ENCODE data around the gene PNP.

The PNP gene

DNA sequence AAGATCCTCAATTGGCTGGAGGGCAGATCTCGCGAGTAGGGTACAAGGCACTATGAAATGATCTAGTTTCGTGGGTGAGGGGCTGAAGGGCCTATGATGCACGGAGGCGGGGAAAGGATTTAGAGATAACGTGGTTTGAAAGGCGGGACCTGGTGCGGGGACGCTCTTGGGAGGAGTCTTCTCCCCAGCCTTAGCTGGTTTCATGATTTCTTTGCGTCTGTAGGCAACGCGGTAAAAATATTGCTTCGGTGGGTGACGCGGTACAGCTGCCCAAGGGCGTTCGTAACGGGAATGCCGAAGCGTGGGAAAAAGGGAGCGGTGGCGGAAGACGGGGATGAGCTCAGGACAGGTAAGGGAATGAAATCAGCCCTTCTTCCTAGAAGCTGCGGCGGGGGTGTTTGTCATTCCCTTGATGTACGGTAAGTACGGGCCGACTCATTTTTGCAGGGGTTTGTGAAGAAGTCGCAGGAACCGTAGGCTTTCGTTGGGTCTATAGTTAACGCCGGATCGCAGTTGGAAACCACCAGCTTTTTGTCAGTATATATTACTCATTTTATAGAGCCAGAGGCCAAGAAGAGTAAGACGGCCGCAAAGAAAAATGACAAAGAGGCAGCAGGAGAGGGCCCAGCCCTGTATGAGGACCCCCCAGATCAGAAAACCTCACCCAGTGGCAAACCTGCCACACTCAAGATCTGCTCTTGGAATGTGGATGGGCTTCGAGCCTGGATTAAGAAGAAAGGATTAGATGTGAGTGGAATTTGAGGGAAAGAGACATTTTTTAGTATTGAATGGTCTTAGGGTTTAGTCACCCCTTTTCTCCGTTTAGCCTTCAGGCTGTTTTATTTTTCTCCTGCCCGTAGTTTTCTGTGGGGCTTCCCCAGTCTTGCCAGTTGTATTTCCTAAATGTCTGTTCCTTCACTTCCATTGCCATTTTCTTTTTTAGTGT lies 13.6 kb upstream of the PNP start:
- DNase-seq, result peak in 1 of 2 experiments; percentile 34

GRCh38 chr14:20456971-20457370 lies 12.2 kb upstream of the PNP start:
- DNase-seq, result no peak

GRCh38 chr14:20458031-20458789 lies 11.0 kb upstream of the PNP start:
- no peak for DNase-seq

DNA sequence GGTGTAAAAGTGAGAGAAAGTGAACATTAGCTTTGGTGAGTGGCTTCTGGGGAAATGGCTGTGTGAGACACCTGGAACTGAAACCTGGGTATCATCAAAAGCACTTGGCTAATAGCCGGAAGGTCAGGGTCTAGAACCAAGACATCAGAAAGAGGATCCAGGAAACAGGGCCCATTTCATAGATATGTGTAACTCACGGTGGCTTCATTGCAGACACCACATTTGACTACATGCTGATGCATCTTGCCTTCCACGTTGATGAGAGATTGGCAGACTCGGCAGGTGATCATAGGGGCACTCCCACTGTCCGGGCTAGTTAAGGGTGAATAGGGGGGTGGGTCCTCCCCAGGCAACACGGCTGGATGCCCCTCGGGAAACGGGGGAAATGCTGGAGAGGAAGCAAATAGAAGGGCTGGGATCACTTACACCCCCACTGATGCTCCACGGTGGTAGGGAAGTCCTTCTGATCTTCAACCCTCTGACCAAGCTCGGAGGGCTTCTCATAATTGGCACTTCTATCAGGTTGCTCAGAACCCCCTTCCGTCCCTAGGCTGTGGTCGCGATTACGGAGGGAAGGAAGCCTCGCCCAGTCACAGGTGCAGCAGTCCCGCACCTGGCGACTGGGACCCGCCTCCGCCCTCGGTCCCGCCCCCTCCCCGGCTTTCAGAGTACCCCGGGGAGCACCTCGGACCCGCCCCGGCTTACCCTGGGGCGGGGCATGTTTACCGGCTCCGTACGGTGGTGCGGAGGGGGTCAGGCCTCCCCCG lies 8.6 kb upstream of the PNP start:
- DNase-seq, result peak; percentile 36 to 39

GRCh38 chr14:20461225-20462141 lies 7.7 kb upstream of the PNP start, which contains the start of gene PIP4P1:
TSS of gene PIP4P1 (minus strand) at chr14:20461434. CDS start at chr14:20461325, 109 bp downstream.
- DNase-seq, result peak; percentile 97 to 98

DNA sequence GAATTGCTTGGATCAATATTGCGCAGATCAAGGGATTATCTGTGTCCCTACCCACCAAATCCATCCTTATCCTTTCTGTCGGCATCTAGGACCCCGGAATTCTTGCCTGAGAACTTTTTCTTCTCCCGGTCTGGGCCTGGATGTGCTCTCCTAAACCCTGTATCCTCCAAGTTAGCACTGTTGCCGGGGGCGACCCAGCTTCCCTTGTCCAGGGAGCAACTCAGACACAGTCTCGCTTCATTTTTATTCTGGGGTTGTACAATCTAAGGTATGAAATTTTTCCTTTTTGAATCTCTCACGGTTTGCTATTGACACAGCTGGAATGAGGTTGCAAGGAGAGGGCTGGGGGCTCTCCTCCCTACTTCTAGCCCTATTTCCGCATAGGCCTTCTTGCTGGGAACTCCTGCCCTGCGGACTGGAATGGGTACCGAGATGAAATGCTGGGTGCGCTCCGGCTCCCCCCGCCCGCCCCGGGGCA lies 403 bp upstream of the PNP start:
- DNase-seq, result no peak

DNA sequence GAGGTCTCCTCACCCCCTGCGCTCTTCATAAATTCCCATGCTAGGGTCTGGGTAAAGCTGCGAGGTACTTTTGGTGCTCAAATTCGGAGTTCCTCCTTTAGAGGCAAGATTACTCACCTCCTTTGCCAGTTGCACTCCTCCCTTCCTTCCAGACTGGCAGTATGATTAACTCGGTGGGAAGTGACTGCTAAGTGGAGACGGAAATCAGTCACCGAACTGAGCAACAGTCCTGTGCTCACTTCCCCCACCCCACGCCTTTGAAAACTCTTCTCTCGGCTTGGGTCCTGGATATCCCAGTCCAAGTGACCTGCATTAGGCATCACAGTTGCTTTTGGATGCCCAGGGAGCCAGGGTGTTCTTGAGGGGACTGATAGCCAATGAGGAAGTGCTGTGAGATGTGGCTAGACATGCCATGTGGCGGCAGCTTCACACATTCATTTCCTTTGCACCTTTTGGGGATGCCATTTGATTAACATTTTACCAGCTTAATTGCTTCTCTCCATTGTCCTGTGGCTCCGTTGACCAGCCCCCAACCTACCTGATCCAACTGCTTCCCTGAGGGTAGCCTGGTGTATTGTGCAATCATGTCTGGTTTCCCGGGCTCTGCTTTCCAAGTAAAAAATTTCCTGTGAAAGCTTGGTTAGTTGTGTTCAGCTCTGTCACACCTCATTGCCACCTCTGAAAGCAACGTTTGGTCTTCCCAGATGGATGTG lies 840 bp downstream of the PNP start:
- peak; percentile 43 to 51 for DNase-seq

GRCh38 chr14:20470603-20470901 lies 1.3 kb downstream of the PNP start:
- DNase-seq, result no peak

DNA sequence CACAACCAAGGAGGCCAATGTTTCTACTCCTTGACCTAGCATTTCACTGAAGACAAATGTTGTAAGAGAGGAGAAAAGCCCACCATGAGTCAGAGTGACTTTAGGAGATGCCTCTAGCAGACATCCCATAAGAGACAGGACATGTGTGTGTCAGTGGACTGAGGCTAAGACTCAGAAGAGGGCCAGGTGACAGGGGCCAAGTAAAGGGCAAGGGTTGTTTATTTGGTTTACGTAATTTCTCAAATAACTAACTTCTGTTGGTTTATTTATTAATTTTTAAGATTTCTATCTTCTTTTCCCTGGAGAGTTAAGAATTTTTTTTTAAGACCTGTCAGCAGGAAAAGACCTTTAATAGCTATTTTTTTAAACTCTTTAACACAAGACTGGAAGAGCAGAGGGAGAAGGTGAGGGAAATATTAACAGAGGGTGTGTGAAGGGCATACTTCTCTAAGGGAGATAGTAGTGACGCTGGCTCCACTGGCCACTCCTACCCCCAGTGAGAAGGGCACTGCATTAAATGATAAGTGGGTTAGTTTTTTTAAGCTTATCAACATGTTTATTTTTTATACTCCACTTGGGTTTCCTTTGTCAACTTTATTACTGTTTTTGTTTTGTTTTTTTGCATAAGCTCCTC lies 3.4 kb downstream of the PNP start:
- no peak for DNase-seq

DNA sequence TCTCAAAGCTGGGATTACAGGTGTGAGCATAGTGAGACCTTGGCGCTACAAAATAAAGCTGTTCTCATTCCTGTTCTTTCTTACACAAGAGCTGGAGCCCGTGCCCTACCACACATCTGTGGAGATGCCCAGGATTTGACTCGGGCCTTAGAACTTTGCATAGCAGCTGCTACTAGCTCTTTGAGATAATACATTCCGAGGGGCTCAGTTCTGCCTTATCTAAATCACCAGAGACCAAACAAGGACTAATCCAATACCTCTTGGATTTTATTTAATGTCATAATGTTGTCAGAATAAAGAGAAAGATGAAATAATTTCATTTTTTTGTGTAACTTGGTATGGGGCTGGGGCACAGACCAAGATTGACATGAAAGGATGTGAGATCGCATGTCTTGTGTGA lies 7.6 kb downstream of the PNP start:
- no peak for DNase-seq

DNA sequence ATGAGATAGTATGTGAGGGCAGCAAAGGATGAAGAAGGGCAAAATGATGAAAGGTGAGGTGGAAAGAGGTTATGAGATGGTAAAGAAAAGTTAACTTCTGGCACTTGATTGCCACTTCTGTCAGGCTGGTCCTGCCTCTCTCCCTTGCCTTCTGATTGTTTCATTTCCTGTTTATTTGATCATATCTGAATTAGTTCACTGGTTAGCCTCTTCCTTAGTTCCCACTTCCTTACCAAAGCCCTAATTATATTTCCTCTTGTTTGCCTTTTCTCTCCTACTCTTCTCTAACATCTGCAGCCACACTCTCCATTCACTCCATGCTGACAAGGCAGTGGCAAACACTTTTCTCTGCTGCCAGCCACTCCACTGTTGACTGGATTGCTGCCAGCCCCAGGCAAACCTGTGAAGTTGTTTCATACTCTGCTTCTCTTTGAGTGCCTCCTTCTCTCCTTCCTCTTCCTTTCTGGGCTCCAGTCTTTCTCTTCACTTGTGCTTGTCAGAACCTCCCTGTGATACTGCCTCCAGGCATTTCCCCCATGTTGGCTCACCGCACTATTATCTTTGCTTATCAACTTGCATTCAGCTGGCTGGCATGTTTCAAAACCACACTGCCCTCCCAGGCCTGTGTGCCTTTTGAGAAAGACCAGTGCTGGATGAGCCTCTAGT lies 8.1 kb downstream of the PNP start:
- no peak for DNase-seq

GRCh38 chr14:20478894-20479293 lies 9.7 kb downstream of the PNP start:
- no peak for DNase-seq

DNA sequence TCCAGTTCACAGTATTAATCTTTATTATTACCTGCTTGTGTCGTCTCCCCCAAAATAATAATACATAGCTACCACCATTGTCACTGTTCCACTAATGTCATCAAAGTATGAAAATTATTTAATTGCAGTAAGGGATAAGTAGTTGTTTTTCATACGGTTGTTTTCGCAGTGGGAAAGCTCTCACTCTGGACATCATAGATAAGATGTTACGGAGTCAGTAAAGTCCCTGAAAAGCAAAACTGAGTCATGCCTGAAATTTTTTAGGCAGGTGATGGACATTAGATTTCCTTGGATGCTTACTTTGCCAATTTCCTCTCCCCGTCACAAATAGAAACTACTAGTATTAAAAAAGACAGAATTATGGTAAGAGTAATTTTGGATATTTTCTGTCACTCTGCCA lies 13.2 kb downstream of the PNP start:
- no peak for DNase-seq

- DNase-seq, result no peak
Measured at GRCh38 chr14:20485900-20486299, 16.7 kb downstream of the PNP start.

DNA sequence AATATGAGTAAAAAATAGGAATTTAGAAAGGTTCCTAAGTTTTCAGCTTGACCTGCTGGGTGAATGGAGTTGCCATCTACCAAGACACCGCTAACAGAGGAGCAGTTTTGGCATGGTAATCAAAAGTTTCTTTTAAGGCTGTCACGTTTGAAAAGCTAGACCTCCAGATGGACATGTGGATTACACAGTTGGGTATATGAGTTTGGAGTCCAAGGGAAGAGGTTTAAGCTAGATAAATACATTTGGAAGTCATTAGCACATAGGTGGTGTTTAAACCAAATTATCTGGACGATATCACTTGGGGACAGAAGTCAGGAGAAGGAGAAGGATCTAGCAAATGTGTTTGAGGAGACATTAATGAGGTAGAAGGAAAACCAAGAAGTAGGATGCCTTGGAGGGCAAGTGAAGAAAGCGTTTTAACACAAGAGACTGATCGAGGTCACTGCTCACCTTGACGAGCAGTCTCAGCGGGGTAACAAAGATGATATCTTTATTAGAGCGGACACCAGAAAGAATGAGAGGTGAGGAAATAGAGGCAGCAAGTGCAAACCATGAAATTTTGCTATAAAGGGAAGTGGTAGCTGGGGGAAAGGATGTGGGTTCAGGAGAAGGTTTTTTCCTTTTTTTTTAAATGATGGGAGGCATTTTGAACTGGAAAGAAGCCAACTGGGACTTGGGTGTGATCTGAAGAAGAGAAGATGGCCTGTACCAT lies 17.6 kb downstream of the PNP start:
- DNase-seq, result no peak

- no peak for DNase-seq
Measured at GRCh38 chr14:20487396-20487725, 18.2 kb downstream of the PNP start.

GRCh38 chr14:20489093-20489994 lies 20.1 kb downstream of the PNP start:
- DNase-seq, result peak in 1 of 2 experiments; percentile 4

- DNase-seq, result no peak
Measured at GRCh38 chr14:20490563-20490962, 21.4 kb downstream of the PNP start.

DNA sequence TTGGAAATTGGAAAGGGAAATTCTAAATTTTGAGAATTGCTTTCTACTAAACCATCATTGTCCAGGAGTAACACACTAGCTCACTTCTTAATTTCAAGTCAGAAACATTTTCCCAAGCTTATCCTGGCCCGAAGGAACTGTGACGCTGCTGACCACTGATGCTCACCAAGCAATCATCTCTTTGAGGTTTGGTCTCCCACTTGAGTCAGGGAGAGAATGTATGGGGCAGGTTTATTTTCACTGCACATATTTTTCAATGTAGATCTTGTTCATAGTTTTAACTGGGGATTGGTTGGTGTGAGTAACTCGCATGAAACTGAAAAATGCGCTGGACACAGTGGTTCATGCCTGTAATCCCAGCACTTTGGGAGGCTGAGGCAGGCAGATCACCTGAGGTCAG lies 23.3 kb downstream of the PNP start:
- DNase-seq, result no peak
